MM.1S (cell line): Measurements from ENCODE around the gene ACOXL.

ENCODE experiments used
- EZH2phosphoT487 ChIP-seq: fragments of 300-600 bp; sonication (generic); IDR thresholded peaks from 2 replicates; pipeline ENCODE4 v1.6.1; 2018; ENCODE audit warnings: antibody characterized with exemption, low read length
- TF ChIP-seq, protein P1 (sequence below): fragments of 300-600 bp; sonication (generic); IDR thresholded peaks from 2 replicates; pipeline ENCODE4 v1.5.1; 2016; ENCODE audit warnings: antibody characterized with exemption, low read length, mixed read lengths

DNA sequence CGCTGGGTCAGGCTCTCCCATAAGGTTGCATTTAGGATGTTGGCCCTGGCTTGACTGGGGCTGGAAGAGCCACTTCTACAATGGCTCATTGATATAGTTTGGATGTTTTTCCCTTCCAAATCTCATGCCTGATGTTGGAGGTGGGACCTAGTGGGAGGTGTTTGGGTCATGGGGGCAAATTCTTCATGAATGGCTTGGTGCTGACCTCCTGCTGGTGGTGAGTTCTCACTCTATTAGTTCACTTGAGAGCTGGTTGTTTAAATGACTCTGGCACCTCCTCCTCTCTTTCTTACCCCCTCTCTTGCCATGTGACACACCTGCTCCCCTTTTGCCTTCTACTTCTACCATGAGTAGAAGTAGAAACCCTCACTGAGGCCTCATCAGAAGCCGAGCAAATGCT, 20.5 kb downstream of the ACOXL start:
- TF ChIP-seq, protein P1, sequence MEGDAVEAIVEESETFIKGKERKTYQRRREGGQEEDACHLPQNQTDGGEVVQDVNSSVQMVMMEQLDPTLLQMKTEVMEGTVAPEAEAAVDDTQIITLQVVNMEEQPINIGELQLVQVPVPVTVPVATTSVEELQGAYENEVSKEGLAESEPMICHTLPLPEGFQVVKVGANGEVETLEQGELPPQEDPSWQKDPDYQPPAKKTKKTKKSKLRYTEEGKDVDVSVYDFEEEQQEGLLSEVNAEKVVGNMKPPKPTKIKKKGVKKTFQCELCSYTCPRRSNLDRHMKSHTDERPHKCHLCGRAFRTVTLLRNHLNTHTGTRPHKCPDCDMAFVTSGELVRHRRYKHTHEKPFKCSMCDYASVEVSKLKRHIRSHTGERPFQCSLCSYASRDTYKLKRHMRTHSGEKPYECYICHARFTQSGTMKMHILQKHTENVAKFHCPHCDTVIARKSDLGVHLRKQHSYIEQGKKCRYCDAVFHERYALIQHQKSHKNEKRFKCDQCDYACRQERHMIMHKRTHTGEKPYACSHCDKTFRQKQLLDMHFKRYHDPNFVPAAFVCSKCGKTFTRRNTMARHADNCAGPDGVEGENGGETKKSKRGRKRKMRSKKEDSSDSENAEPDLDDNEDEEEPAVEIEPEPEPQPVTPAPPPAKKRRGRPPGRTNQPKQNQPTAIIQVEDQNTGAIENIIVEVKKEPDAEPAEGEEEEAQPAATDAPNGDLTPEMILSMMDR = no peak
- no peak for TF ChIP-seq EZH2phosphoT487
